GM12864 (cell line): ENCODE results near the gene GCNT3.

Experiments
- DNase-seq: peaks from one replicate; pipeline ENCODE4 v3.0.0-alpha.2; 2011; ENCODE audit warnings: low read depth
- H3K4me3 ChIP-seq: 2 replicates; pipeline ENCODE4 v1.5.1; 2011; ENCODE audit warnings: mild to moderate bottlenecking, low read depth, low read length, control low read depth
- CTCF ChIP-seq: IDR thresholded peaks from 2 replicates; pipeline ENCODE4 v1.5.1; 2011; ENCODE audit warnings: low read depth, mild to moderate bottlenecking, moderate library complexity, low read length, control low read depth, inconsistent platforms; ENCODE audit errors: missing control alignments

The GCNT3 gene

DNA sequence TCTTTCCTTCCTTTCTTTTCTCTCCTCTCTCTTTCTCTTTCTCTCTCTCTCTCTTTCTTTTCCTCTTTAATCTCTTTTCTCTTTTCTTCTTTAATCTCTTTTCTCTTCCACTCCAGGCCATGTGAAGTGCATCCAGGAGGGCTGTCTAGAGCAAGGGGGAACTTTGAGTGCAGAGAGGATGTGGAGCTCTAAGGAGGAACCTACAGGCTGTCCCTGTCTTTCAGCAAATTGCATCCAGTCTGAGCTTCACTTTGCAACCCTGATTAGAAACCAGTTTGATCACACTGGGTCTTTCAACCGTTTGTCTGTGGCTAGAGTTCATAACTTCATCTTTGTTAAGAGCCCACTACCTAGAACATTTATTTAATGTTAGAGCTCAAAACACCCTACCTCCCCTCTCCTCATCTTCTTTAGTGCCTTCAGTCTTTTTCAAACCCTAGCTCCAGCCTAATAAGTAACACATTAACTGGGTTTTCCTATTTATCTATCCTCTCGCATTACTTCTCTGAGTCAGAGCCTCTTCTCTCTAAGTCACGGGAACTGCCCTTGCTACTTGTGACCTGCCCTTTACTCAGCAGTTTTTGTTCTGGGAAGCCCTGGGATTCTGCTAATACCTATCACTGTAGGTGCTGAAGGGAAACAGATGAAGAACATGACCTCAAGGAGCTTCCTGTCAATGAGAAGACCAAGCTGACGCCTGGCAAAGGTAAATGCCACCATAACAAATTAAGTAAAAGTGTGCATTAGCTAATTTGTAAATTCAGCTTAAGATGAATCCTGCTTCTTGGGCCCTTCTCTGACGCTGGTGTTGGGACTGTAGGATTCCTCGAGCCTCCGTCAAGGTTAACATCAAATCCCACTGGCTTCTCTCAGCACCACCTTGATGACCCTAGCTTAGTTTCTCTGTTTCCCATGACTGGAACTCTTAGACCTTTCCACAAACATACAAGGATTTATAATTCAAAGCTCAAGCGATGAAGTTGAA is at the start of gene GCNT3:
TSS of gene GCNT3 (plus strand) at position 508 of the 985 bp plus-strand sequence. CDS start 6,456 bp downstream, outside the sequence.
- TF ChIP-seq CTCF: no peak
- no peak within 1 kb of the TSS for H3K4me3 ChIP-seq
- no peak for DNase-seq

GRCh38 chr15:59562448-59563186 is 49.0 kb upstream of the GCNT3 start:
- TF ChIP-seq CTCF: no peak
- H3K4me3 ChIP-seq: no peak overlapping the region
- no peak for DNase-seq

DNA sequence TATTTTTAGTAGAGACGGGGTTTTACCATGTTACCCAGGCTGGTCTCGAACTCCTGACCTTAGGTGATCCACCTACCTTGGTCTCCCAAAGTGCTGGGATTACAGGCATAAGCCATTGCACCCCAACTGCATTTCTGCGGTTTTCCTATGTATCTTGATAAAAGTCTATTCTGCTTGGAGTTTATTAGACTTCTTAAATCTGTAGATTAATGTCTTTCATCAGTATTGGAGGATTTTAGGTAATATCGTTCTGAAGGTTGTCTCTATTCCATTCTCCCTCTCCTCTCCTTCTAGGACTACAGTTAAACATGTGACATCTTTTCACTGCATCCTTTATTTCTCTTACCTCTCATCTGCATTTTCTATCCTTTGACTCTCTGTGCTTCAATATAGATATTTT is 46.3 kb upstream of the GCNT3 start:
- H3K4me3 ChIP-seq: no peak overlapping the region
- no peak for TF ChIP-seq CTCF
- no peak for DNase-seq

- TF ChIP-seq CTCF: no peak
- no peak for DNase-seq
- H3K4me3 ChIP-seq: no peak overlapping the region
Measured at GRCh38 chr15:59567324-59567723, 44.3 kb upstream of the GCNT3 start.

- no peak for DNase-seq
- TF ChIP-seq CTCF: no peak
- H3K4me3 ChIP-seq: no peak overlapping the region
Measured at GRCh38 chr15:59569477-59569876, 42.1 kb upstream of the GCNT3 start.

DNA sequence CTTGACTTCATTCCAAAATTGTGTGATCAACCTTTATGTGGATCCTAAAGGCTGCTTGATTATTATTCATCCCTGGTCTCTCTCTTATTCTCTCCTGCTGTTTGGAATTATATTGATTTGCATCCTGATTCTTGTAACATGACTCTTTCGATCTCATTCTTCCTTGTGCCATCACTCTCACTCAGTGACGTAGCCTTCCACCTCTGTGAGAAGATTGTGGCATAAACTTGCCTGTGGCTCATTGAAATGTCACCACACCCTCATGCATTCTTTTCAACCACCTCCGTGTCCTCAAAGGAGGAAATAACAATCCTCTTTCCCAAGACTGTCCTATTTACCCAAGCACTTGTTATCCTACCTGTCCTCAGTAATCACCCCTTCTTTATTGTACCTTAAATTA is 41.3 kb upstream of the GCNT3 start:
- no peak overlapping the region for H3K4me3 ChIP-seq
- no peak for TF ChIP-seq CTCF
- no peak for DNase-seq
